Activated CD4-positive, alpha-beta T cell treated with anti-CD3 and anti-CD28 coated beads for 36 hours (primary cell): ENCODE measurements around the gene MAST4. TPM values are rescaled to one million over a fixed set of nuclear protein-coding genes. Genes with fewer than 3 reads are reported as not detected.

Experiments
- ATAC-seq: fragments of 200-7000 bp; cut with Tn5 transposase; one replicate; pipeline ENCODE4 v1.10.0; 2021; ENCODE audit warnings: mild to moderate bottlenecking, moderate library complexity
- CTCF ChIA-PET: fragments of 350-600 bp; sonication (Branson Sonifier 250); formaldehyde crosslinking; loops from one replicate; lab custom pipeline; 2021; ENCODE audit warnings: antibody characterized with exemption; lab: Charles Lee
- POLR2A ChIA-PET: fragments of 350-600 bp; sonication (Branson Sonifier 250); formaldehyde crosslinking; loops from one replicate; lab custom pipeline; 2021; ENCODE audit warnings: antibody characterized with exemption, inconsistent platforms; lab: Charles Lee
- DNase-seq: peaks from one replicate; pipeline ENCODE4 v3.0.0-alpha.2; 2020
- H3K27ac Mint-ChIP-seq: one replicate; pipeline ENCODE4 v1.8.0; 2021; ENCODE audit warnings: mixed read lengths
- H3K27me3 Mint-ChIP-seq: one replicate; pipeline ENCODE4 v1.8.0; 2021; ENCODE audit warnings: mixed read lengths
- H3K36me3 Mint-ChIP-seq: one replicate; pipeline ENCODE4 v1.8.0; 2021; ENCODE audit warnings: low read depth, mixed read lengths
- H3K4me1 Mint-ChIP-seq: one replicate; pipeline ENCODE4 v1.8.0; 2021; ENCODE audit warnings: mixed read lengths
- H3K4me3 Mint-ChIP-seq: one replicate; pipeline ENCODE4 v1.8.0; 2021; ENCODE audit warnings: mild to moderate bottlenecking, moderate library complexity, mixed read lengths
- H3K9me3 Mint-ChIP-seq: one replicate; pipeline ENCODE4 v1.8.0; 2021; ENCODE audit warnings: low read depth, mixed read lengths
- intact Hi-C, 2 experiments: fragments of 100-400 bp; cut with DNase I in 1 of 2; cut with micrococcal nuclease in 1 of 2; formaldehyde crosslinking; loops; one replicate each; pipeline versions ENCODE4 v1.14.2 to v1.15.1; 2022 to 2024; cut with DNase I, micrococcal nuclease
- total RNA-seq, 2 experiments: library from RNA; stranded (reverse); gene quantifications; one replicate each; pipeline ENCODE4 v1.2.3, GENCODE V29; 2021

MAST4 gene
- total RNA-seq, 2 experiments from 2014 or later, result 19.2 to 26.7 TPM

DNA sequence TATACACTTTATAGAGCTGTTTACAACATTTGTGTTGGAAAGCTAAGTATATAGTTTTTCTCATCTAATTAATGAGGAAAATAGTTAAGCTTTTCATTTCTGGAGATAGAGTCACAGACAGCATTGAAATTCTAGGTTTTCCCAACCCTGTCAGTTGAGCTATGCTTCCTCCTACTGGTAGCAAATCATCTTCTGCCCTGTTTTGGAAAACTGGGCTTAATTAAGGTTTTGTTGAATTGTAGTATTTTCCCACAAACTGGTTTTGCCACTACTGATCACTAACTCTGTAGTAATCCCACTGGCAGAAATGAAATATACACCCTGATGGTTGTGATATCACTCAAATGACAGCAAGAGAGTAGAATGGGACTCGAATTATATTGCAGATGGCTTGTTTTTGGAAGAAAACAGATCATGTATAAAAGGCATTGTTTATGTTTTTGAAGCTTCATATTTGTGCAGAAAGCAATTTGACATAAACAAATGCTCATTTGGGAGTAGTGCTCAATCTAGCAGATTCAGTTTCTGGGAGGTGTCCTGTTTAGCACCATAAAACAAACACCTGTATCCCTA lies 553.8 kb downstream of the MAST4 start:
- ATAC-seq, result no peak
- no peaks in the 10 kb centered on the region for H3K27me3 Mint-ChIP-seq
- POLR2A ChIA-PET, result interaction anchor here (0.6 kb wide), 1 partner anchor 35 kb away, joined by 3 read pairs; no protein-coding TSS in a partner anchor
- H3K9me3 Mint-ChIP-seq, result no peaks in the 10 kb centered on the region
- no peak overlapping the region for H3K4me3 Mint-ChIP-seq
- peaks cover 33% of the 10 kb centered on the region for H3K36me3 Mint-ChIP-seq
- no peak for DNase-seq
- CTCF ChIA-PET, result interaction anchor here (0.6 to 2.2 kb wide), 7 partner anchors 10 to 121 kb away, joined by 3 to 9 read pairs (median 3); no protein-coding TSS in a partner anchor
- H3K4me1 Mint-ChIP-seq, result no peaks in the 10 kb centered on the region
- intact Hi-C loops, result loop anchor here in 1 of 2 experiments (5.0 kb wide), 1 partner anchor 163 kb away; no protein-coding TSS in a partner anchor
- H3K27ac Mint-ChIP-seq, result no peak overlapping the region

DNA sequence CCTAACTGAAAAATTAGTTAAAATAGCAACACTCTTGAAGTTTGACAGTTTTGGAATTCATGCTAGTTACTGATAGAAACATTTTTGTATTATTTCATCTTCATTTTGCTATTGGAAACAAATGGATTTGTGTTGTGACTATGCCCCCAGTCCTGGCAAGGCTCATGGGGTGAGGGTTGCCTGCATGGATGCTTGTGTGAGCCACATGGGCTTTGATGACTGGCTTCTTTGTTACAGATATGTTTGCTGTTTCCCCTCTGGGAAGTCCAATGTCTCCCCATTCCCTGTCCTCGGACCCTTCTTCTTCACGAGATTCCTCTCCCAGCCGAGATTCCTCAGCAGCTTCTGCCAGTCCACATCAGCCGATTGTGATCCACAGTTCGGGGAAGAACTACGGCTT lies 556.2 kb downstream of the MAST4 start:
- ATAC-seq (no peak), DNase-seq (no peak)
- H3K4me3 Mint-ChIP-seq, result no peak overlapping the region
- POLR2A ChIA-PET, result no interaction called here
- H3K9me3 Mint-ChIP-seq, result no peaks in the 10 kb centered on the region
- no peak overlapping the region for H3K27ac Mint-ChIP-seq
- CTCF ChIA-PET, result interaction anchor here (1.0 kb wide), 1 partner anchor 61 kb away, joined by 3 read pairs; no protein-coding TSS in a partner anchor
- H3K27me3 Mint-ChIP-seq, result no peaks in the 10 kb centered on the region
- intact Hi-C loops, result no loop called here
- H3K36me3 Mint-ChIP-seq, result peaks cover 27% of the 10 kb centered on the region
- H3K4me1 Mint-ChIP-seq, result peaks cover 6% of the 10 kb centered on the region

DNA sequence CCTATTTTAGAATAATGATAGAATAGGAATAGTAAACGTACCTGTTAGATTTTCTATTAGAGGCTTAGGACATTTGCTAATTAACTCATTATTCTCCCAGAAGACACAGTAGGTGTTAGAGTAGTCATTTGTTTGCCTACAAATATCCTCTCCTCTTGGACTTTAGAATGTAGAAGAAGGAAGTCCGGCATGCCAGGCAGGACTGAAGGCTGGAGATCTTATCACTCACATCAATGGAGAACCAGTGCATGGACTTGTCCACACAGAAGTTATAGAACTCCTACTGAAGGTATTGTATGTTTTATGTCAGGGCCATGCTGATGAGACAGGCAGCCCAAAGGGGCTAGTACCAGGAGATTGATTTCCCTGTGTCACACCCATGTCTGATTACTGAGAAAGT lies 557.1 kb downstream of the MAST4 start:
- Mint-ChIP-seq H3K27me3 (no peaks in the 10 kb centered on the region), H3K27ac (no peak overlapping the region), H3K36me3 (peaks cover 25% of the 10 kb centered on the region), H3K4me1 (peaks cover 10% of the 10 kb centered on the region), H3K9me3 (no peaks in the 10 kb centered on the region), H3K4me3 (no peak overlapping the region)
- ChIA-PET CTCF (interaction anchor here (1.0 kb wide), 1 partner anchor 60 kb away, joined by 3 read pairs; no protein-coding TSS in a partner anchor), POLR2A (no interaction called here)
- intact Hi-C loops, result no loop called here
- ATAC-seq (no peak), DNase-seq (no peak)

DNA sequence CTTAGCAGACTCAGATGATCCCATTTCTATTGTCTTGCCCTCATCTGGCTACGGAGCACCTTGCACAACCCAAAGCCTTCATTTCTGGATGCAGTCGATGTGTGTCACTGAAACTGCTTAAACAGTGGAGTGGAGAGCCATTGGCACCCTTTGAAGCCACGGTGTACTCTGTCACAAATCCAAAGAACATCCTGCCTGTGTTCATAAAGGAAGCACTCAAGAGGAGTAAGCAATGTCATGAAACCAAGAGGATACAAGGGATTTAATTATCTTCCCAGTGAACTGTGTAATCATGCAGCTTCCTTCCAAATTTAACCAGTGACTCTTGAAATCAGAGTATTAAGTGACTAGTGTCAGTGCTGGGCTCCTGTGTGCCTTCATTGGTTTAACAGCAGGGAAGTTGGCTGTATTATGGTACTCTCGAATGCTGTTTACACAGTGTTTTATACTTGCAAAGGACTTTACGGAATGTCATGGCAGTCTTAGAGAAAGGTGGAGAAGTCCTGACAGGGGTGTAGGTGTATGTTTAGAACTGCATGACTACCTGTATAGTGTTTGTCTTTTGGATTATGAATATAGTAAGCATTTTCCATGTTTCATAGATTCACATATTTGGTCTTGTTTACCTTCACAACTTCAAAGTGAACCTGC lies 558.5 kb downstream of the MAST4 start:
- ChIA-PET CTCF (interaction anchor here (0.7 to 16.7 kb wide), 3 partner anchors 12 to 340 kb away, joined by 3 to 276 read pairs (median 3); no protein-coding TSS in a partner anchor), POLR2A (no interaction called here)
- ATAC-seq, result no peak
- Mint-ChIP-seq H3K27ac (no peak overlapping the region), H3K36me3 (peaks cover 25% of the 10 kb centered on the region), H3K4me1 (peaks cover 17% of the 10 kb centered on the region), H3K9me3 (no peaks in the 10 kb centered on the region), H3K4me3 (no peak overlapping the region), H3K27me3 (no peaks in the 10 kb centered on the region)
- no peak for DNase-seq
- intact Hi-C loops, result loop anchor here in 1 of 2 experiments (5.0 kb wide), 1 partner anchor 337 kb away; no protein-coding TSS in a partner anchor

DNA sequence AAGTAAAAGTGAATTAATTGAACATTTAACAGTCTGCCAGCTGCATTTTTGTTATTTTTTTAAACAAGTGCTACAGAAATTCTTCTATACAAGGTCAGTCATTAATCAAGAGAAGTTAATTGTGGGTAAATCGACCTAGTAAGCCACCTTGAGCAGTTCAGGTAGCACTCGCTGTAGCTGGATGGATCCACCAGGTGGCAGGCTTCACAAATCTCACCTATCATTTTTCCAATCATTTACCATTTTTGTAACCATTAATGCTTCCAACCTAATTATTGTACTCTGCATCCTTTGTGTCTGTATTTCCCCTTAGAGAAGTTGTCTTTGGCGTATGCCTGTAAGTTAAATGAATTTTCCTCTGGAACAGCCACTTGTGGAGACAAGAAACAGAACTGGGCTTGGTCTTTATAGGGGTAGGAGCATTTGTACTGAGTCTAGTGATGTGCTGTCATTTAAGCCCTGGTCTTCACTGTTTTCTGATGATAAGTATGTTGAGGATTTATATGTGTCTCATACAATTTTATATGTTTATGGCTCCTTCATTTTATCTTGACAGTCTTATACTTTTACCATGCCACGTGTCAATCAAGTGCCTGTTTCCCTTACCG lies 560.9 kb downstream of the MAST4 start:
- DNase-seq (peak; percentile 65), ATAC-seq (peak; percentile 40)
- Mint-ChIP-seq H3K36me3 (peaks cover 12% of the 10 kb centered on the region), H3K4me3 (no peak overlapping the region), H3K27ac (peak overlapping the region; percentile 1), H3K27me3 (no peaks in the 10 kb centered on the region), H3K4me1 (peaks cover 40% of the 10 kb centered on the region), H3K9me3 (no peaks in the 10 kb centered on the region)
- intact Hi-C loops, result loop anchor here (1.0 to 5.0 kb wide), 2 partner anchors 52 to 340 kb away; no protein-coding TSS in a partner anchor
- CTCF ChIA-PET, result interaction anchor here (0.6 to 16.7 kb wide), 16 partner anchors 9 to 1826 kb away, joined by 3 to 276 read pairs (median 3); no protein-coding TSS in a partner anchor
- POLR2A ChIA-PET, result no interaction called here

DNA sequence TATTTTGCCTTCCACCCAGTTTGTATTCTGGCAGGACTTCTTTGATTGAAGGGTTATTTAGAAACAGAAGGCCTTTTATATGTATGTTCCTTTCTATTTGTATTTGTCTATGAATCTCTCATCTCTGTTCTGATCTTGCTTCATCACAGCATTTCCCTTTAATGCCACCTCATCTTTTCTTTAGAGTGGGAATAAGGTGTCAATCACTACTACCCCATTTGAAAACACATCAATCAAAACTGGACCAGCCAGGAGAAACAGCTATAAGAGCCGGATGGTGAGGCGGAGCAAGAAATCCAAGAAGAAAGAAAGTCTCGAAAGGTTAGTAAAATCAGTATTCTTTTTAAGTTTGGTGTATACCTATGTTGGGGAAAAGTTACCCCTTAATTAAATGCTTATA lies 564.1 kb downstream of the MAST4 start:
- no peaks in the 10 kb centered on the region for H3K9me3 Mint-ChIP-seq
- no peak overlapping the region for H3K4me3 Mint-ChIP-seq
- peaks cover 23% of the 10 kb centered on the region for H3K36me3 Mint-ChIP-seq
- DNase-seq, result no peak
- ChIA-PET POLR2A (no interaction called here), CTCF (interaction anchor here (0.8 to 16.7 kb wide), 2 partner anchors 45 to 93 kb away, joined by 4 to 276 read pairs; no protein-coding TSS in a partner anchor)
- H3K27me3 Mint-ChIP-seq, result no peaks in the 10 kb centered on the region
- H3K4me1 Mint-ChIP-seq, result peaks cover 60% of the 10 kb centered on the region
- peak; percentile 25 for ATAC-seq
- intact Hi-C loops, result loop anchor here (5.0 to 10.0 kb wide), 2 partner anchors 158 to 1055 kb away; partner anchors contain the start of gene PIK3R1 (in 1 of the 2)
- H3K27ac Mint-ChIP-seq, result peak overlapping the region; percentile 81

DNA sequence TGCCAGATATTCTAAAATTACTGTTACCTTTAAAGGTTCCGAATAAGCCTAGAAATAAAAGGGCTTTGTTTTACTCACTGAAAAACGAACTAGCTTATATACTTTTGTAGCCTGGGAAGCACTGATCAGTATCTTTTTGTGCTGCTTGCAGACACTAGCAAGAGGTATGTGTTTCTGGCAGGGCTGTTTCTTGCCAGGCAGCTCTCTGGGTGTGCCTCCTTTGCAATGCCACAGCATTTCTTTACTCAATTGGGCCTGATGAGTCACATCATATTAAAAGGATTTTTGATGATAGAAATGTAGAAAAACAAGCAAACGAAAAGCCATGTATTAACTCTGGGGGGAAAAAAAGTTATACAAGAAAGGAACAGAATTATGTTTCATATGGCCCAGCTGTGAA lies 564.8 kb downstream of the MAST4 start:
- intact Hi-C loops, result loop anchor here (1.0 to 10.0 kb wide), 3 partner anchors 48 to 1054 kb away; partner anchors contain the start of gene PIK3R1 (in 1 of the 2)
- peak; percentile 61 for DNase-seq
- H3K36me3 Mint-ChIP-seq, result peaks cover 26% of the 10 kb centered on the region
- peaks cover 66% of the 10 kb centered on the region for H3K4me1 Mint-ChIP-seq
- H3K27ac Mint-ChIP-seq, result peak overlapping the region; percentile 79
- ChIA-PET CTCF (interaction anchor here (0.8 to 16.7 kb wide), 4 partner anchors 44 to 1126 kb away, joined by 3 to 276 read pairs (median 4); no protein-coding TSS in a partner anchor), POLR2A (interaction anchor here (0.7 kb wide), 1 partner anchor 46 kb away, joined by 4 read pairs; no protein-coding TSS in a partner anchor)
- ATAC-seq, result peak; percentile 55
- no peaks in the 10 kb centered on the region for H3K9me3 Mint-ChIP-seq
- H3K4me3 Mint-ChIP-seq, result no peak overlapping the region
- H3K27me3 Mint-ChIP-seq, result no peaks in the 10 kb centered on the region

DNA sequence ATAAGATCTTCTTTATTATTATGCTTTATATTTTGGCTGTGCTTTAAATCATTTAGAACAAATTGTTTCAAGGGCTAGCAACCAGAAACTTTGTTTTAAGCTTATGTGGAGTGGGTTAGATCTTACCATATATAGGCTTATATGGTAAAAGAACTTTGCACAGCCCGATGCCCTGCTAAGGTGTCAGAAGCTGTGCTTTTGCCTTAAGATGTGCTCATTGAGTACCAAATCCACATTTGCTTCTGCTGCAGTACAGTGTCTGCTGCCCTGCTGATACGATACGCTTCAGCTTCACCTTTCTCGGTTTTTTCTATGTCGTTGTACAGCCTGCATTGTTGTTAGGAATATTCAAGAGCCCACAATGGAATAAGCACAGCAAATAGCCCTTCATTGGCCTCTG lies 565.6 kb downstream of the MAST4 start:
- H3K27me3 Mint-ChIP-seq, result no peaks in the 10 kb centered on the region
- ATAC-seq (no peak), DNase-seq (no peak)
- POLR2A ChIA-PET, result no interaction called here
- H3K36me3 Mint-ChIP-seq, result peaks cover 28% of the 10 kb centered on the region
- peaks cover 69% of the 10 kb centered on the region for H3K4me1 Mint-ChIP-seq
- no peak overlapping the region for H3K4me3 Mint-ChIP-seq
- intact Hi-C loops, result loop anchor here (1.0 to 10.0 kb wide), 3 partner anchors 48 to 1053 kb away; partner anchors contain the start of gene PIK3R1 (in 1 of the 2)
- H3K27ac Mint-ChIP-seq, result peak overlapping the region; percentile 25
- CTCF ChIA-PET, result interaction anchor here (0.9 to 16.7 kb wide), 4 partner anchors 43 to 1125 kb away, joined by 3 to 276 read pairs (median 4); no protein-coding TSS in a partner anchor
- no peaks in the 10 kb centered on the region for H3K9me3 Mint-ChIP-seq

DNA sequence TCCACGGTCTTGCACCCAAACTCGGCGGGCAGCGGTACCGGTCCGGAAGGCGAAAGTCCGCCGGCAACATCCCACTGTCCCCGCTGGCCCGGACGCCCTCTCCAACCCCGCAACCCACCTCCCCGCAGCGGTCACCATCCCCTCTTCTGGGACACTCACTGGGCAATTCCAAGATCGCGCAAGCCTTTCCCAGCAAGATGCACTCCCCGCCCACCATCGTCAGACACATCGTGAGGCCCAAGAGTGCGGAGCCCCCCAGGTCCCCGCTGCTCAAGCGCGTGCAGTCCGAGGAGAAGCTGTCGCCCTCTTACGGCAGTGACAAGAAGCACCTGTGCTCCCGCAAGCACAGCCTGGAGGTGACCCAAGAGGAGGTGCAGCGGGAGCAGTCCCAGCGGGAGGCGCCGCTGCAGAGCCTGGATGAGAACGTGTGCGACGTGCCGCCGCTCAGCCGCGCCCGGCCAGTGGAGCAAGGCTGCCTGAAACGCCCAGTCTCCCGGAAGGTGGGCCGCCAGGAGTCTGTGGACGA lies 567.1 kb downstream of the MAST4 start:
- CTCF ChIA-PET, result interaction anchor here (0.6 to 16.7 kb wide), 5 partner anchors 15 to 1108 kb away, joined by 3 to 276 read pairs (median 5); no protein-coding TSS in a partner anchor
- ATAC-seq (no peak), DNase-seq (no peak)
- Mint-ChIP-seq H3K4me1 (peaks cover 73% of the 10 kb centered on the region), H3K36me3 (peaks cover 30% of the 10 kb centered on the region), H3K27ac (no peak overlapping the region), H3K27me3 (no peaks in the 10 kb centered on the region), H3K4me3 (no peak overlapping the region), H3K9me3 (no peaks in the 10 kb centered on the region)
- POLR2A ChIA-PET, result no interaction called here
- intact Hi-C loops, result loop anchor here (5.0 to 10.0 kb wide), 2 partner anchors 161 to 1052 kb away; partner anchors contain the start of gene PIK3R1 (in 1 of the 2)

DNA sequence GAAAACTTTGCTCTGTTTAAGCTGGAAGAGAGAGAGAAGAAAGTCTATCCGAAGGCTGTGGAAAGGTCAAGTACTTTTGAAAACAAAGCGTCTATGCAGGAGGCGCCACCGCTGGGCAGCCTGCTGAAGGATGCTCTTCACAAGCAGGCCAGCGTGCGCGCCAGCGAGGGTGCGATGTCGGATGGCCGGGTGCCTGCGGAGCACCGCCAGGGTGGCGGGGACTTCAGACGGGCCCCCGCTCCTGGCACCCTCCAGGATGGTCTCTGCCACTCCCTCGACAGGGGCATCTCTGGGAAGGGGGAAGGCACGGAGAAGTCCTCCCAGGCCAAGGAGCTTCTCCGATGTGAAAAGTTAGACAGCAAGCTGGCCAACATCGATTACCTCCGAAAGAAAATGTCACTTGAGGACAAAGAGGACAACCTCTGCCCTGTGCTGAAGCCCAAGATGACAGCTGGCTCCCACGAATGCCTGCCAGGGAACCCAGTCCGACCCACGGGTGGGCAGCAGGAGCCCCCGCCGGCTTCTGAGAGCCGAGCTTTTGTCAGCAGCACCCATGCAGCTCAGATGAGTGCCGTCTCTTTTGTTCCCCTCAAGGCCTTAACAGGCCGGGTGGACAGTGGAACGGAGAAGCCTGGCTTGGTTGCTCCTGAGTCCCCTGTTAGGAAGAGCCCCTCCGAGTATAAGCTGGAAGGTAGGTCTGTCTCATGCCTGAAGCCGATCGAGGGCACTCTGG lies 567.8 kb downstream of the MAST4 start:
- ChIA-PET POLR2A (no interaction called here), CTCF (interaction anchor here (0.8 to 16.7 kb wide), 5 partner anchors 14 to 163 kb away, joined by 3 to 276 read pairs (median 5); no protein-coding TSS in a partner anchor)
- peak overlapping the region; percentile 8 for H3K4me3 Mint-ChIP-seq
- no peaks in the 10 kb centered on the region for H3K9me3 Mint-ChIP-seq
- ATAC-seq, result no peak
- peak overlapping the region; percentile 58 for H3K27ac Mint-ChIP-seq
- no peaks in the 10 kb centered on the region for H3K27me3 Mint-ChIP-seq
- H3K4me1 Mint-ChIP-seq, result peaks cover 72% of the 10 kb centered on the region
- H3K36me3 Mint-ChIP-seq, result peaks cover 30% of the 10 kb centered on the region
- no peak for DNase-seq
- intact Hi-C loops, result loop anchor here (5.0 to 10.0 kb wide), 2 partner anchors 162 to 1051 kb away; partner anchors contain the start of gene PIK3R1 (in 1 of the 2)
